ENCODE results near the gene FAM9C. TPM values are rescaled to one million over a fixed set of nuclear protein-coding genes. Genes with fewer than 3 reads are reported as not detected.

Gene FAM9C
- total RNA-seq, 2 donors from 2014 or later = 6.5 TPM; not detected in 1

DNA sequence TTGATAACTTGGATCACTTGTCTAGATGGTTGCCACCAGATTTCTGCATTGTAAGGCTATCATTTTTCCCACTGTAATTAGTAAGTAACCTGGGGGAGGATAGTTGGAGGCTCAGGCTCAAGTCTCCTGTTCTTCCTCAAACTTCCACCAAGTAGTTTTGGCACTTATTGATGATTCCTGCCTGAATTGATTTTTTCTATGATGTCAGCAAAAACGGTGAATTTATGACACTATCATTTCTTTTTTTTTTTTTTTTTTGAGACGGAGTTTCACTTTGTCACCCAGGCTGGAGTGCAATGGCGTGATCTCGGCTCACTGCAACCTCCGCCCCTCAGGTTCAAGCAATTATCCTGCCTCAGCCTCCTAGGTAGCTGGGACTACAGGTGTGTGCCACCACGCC, 57.1 kb downstream of the FAM9C start:
- intact Hi-C loops (cut with DNase I) = no loop called here
- H3K4me1 ChIP-seq (replicated peaks) = no peaks in the 10 kb centered on the region
- H3K27ac ChIP-seq = no peak overlapping the region
- no peak for TF ChIP-seq POLR2AphosphoS5 (IDR thresholded peaks at IDR 0.05)
- TF ChIP-seq, protein P1, sequence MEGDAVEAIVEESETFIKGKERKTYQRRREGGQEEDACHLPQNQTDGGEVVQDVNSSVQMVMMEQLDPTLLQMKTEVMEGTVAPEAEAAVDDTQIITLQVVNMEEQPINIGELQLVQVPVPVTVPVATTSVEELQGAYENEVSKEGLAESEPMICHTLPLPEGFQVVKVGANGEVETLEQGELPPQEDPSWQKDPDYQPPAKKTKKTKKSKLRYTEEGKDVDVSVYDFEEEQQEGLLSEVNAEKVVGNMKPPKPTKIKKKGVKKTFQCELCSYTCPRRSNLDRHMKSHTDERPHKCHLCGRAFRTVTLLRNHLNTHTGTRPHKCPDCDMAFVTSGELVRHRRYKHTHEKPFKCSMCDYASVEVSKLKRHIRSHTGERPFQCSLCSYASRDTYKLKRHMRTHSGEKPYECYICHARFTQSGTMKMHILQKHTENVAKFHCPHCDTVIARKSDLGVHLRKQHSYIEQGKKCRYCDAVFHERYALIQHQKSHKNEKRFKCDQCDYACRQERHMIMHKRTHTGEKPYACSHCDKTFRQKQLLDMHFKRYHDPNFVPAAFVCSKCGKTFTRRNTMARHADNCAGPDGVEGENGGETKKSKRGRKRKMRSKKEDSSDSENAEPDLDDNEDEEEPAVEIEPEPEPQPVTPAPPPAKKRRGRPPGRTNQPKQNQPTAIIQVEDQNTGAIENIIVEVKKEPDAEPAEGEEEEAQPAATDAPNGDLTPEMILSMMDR (IDR thresholded peaks at IDR 0.05) = no peak
- TF ChIP-seq POLR2A (IDR thresholded peaks at IDR 0.05) = no peak
- no peak overlapping the region for H3K4me3 ChIP-seq
- no peaks in the 10 kb centered on the region for H3K27me3 ChIP-seq (replicated peaks; ENCODE audit: insufficient read depth)
- H3K36me3 ChIP-seq = no peaks in the 10 kb centered on the region
- no peak for DNase-seq (ENCODE audit: low spot score)
- 93% methylated on average over 6 of the region's 6 CpGs for WGBS
- H3K9me3 ChIP-seq = no peaks in the 10 kb centered on the region

DNA sequence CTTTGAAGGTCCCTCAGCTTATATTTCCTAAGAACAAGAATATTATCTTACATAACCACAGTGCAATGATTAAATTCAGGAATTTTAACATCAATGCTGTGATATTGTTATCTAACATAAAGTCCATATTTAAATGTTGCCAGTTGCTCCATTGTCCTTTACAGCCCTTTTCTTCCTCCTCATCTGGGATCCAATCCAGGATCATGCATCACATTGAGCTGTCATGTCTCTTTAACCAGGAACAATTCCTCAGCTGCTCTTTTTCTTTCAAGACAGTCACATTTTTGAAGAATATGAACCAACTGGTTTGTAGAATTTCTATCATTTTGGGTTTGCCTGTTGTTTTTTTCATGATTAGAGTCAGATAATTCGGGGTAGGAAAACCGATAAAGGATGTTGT, 57.5 kb downstream of the FAM9C start:
- TF ChIP-seq, protein P1 (IDR thresholded peaks at IDR 0.05) = no peak
- TF ChIP-seq POLR2A (IDR thresholded peaks at IDR 0.05) (no peak), POLR2AphosphoS5 (IDR thresholded peaks at IDR 0.05) (no peak)
- H3K36me3 ChIP-seq = no peaks in the 10 kb centered on the region
- H3K9me3 ChIP-seq = no peaks in the 10 kb centered on the region
- no peaks in the 10 kb centered on the region for H3K27me3 ChIP-seq (replicated peaks; ENCODE audit: insufficient read depth)
- H3K27ac ChIP-seq = no peak overlapping the region
- intact Hi-C loops (cut with DNase I) = no loop called here
- WGBS = 100% methylated on average over 2 of the region's 2 CpGs
- no peak for DNase-seq (ENCODE audit: low spot score)
- H3K4me1 ChIP-seq (replicated peaks) = no peaks in the 10 kb centered on the region
- H3K4me3 ChIP-seq = no peak overlapping the region

DNA sequence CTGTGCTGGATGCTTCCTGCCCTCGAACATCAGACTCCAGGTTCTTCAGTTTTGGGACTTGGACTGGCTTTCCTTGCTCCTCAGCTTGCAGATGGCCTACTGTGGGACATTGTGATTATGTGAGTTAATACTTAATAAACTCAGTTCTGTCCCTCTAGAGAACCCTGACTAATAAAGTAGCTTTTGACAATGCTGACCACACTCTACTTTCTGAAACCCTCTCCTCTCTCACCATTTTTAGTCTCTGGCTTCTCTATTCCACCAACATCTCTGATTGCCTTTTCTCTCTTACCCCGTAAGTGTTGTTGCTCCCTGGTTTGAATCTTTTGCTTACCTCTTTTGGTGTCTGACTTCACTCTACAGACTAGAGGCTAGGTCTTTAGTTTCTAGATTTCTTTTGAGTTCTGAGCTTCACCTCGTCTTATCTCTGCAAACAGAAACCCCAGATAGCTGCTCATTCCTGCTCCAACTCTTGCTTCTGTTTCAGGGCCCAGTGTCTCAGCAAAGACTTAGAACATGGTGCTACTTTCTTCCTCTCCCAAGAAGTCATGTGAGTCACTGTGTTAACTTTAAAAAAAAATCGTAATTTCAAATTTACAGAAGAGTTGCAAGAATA, 58.1 kb downstream of the FAM9C start:
- no peaks in the 10 kb centered on the region for H3K27me3 ChIP-seq (replicated peaks; ENCODE audit: insufficient read depth)
- TF ChIP-seq POLR2AphosphoS5 (IDR thresholded peaks at IDR 0.05) = no peak
- TF ChIP-seq, protein P1 (IDR thresholded peaks at IDR 0.05) = no peak
- TF ChIP-seq POLR2A (IDR thresholded peaks at IDR 0.05) = no peak
- H3K27ac ChIP-seq = no peak overlapping the region
- intact Hi-C loops (cut with DNase I) = no loop called here
- no peak overlapping the region for H3K4me3 ChIP-seq
- no peak for DNase-seq (ENCODE audit: low spot score)
- H3K36me3 ChIP-seq = no peaks in the 10 kb centered on the region
- no peaks in the 10 kb centered on the region for H3K4me1 ChIP-seq (replicated peaks)
- 80% methylated on average over 4 of the region's 4 CpGs for WGBS
- no peaks in the 10 kb centered on the region for H3K9me3 ChIP-seq

Other genes with a start within 250 kb of the FAM9C start
- gene TLR7, start 177.5 kb downstream of the FAM9C start, total RNA-seq = 1 to 10 TPM in 1 of 2 donors, under 1 TPM in 1; 0.57 to 1.6 TPM
- under 1 TPM; 0.18 to 0.57 TPM for gene TLR8, start 138.0 kb downstream of the FAM9C start, total RNA-seq
- 1,000 to 10,000 TPM; 1,116 to 1,330 TPM for gene TMSB4X, start 69.5 kb downstream of the FAM9C start, total RNA-seq

All from prostate gland (tissue), 2 donors.